Stimulated activated CD4-positive, alpha-beta T cell treated with anti-CD3 and anti-CD28 coated beads, TNF-alpha, amount 100 ng/mL, for 48 hours (primary cell): ENCODE data around the gene GLB1L3.
"Not testable (repeated sequence)": the region's sequence is repeated elsewhere in the genome, so short reads cannot be mapped to it uniquely, and the experiment has no call there.

ENCODE experiments used
- DNase-seq, 3 donors: peaks; one replicate each; pipeline ENCODE4 v3.0.0-alpha.2; 2020; ENCODE audit warnings: low read depth in 3 of 3

GLB1L3 gene

DNA sequence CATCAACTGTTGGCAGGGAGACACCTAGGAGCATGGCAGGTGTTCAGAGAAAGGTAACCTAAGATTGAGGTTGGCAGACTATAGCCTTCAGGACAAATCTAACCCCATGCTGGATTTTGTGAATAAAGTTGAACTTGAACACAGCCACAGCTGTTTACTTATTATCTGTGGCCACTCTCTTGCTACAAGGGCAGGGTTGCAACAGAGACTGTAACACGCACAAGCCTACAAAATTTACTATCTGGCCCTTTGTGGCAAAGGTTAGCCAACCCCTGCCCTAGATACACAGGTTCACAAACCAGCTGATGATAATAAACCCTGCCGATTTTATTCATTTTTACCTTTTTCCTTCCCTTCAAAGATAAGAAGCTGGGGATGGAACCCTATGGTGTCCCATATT lies 25.5 kb upstream of the GLB1L3 start:
- DNase-seq = no peak

DNA sequence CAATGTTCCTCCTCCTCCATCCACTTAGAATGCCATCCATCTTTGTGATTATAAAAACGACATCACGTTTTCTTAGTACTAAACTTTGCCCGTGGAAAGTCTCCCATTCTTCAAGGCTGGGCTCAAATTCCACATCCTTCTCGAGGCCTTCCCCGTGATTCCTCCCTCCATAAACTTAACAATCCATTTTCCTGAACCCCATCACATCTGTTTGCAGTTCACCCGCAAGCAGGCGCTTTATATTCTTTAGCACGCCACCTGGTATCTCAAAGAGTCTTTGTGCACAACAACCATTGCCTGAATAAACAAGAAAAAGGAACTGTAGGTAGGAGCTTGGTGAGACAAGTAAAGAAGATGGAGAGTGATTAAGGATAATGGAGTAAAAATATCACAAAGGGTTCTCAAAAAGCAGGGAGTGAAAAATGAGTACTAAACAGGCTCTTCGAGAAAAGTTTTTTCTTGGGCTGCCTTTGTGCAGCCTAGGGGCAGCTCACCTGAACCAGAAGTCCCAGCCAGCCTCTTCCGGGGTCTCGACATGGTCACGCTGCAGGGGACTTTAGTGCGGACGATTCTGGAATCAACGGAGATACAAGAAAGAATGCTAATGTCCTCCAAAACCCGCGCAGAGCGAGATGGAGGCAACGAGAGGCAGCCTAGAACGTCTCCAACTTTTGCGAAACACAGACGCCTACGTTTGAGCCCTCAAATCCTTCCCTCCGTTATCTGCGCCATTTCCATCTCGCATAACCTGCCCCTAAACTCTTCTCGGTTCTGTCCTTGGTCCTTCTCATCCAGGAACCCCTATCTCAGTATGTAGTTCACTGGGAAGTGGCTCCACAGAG lies 23.6 kb upstream of the GLB1L3 start:
- no peak for DNase-seq

DNA sequence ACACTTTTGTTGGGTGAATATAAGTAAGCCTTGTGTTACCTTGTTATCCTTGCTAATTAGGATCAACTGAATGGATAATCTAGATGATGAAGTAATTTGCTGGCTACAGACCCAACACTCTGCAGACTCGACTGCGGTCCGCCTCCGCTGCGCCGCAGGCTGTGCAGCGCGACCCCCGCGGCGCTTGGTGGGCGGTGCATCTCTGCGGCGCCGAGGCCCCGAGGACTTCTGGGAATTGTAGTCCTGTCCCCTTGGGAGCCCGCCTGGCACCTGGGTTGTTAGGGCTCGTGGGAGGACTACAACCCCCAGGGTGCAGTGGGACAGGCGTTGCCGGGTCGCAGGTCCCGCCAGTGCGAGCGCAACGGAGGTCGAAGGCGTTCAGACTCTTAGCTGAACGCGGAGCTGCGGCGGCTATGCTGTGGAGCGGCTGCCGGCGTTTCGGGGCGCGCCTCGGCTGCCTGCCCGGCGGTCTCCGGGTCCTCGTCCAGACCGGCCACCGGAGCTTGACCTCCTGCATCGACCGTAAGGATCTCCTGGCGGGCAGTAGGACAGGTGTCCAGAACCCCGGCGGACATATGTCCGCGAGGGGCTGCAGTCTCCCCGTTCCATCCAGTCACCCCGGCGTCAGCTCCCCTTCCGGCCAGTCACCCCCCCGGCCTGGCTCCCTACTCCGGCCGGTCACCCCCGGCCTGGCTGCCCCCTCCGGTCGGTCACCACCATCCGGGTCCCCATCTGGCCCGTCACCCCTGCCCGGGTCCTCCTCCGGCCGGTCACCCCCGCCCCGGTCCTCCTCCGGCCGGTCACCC lies 22.8 kb upstream of the GLB1L3 start, which contains the start of the genes ACAD8 and THYN1:
ACAD8 (plus strand) TSS at position 381 of the 806 bp plus-strand sequence; CDS start at position 414, 33 bp downstream.
THYN1 (minus strand) TSS at position 165 of the 806 bp plus-strand sequence. CDS start 470 bp downstream, outside the sequence.
- DNase-seq = peak; percentile 88 to 94 (median 94)

DNA sequence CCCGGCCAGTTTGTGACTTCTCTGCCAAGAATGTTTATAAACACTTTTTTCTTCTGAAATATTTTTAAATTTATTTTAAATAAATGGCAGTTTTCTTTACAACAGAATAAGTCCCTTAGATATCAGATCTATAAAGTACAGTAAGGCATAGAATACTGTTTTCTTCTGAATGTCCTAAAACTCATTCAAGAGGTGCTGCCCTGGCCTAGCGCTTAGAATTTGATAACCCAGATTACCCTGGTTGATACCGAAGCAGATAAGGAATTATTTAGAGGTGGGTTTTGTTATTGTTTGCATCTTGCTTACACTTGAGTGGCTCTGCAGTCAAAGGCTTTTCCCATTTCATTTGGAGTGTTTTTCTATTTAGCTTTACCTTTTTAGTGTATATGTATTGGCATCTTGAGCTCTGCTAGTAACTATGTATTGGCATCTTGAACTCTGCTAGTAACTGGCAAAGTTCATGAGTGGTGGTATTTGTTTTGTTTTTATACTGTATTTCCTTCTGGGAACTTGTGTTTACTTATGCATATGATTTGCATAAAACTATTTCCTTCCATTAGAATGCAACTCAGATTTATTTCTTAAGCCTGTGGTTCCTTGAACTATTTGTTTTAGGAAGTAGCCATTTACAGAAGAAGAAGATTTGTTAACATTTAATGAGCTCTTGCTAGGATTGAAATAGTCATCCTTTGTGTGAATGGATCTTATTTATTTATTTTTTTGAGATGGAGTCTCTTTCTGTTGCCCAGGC lies 21.6 kb upstream of the GLB1L3 start:
- DNase-seq = no peak

DNA sequence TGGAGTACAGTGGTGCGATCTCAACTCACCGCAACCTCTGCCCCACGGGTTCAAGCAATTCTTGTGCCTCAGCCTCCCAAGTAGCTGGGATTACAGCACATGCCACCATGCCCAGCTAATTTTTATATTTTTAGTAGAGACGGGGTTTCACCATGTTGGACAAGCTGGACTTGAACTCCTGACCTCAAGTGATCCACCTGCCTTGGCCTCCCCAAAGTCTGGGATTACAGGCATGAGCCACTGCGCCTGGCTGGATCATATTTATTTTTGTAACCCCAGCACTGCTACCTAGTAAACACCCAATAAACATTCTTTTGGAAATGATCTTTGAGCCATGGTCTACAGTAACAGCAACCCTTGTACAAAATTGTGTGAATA lies 21.0 kb upstream of the GLB1L3 start:
- not testable (repeated sequence) for DNase-seq

DNA sequence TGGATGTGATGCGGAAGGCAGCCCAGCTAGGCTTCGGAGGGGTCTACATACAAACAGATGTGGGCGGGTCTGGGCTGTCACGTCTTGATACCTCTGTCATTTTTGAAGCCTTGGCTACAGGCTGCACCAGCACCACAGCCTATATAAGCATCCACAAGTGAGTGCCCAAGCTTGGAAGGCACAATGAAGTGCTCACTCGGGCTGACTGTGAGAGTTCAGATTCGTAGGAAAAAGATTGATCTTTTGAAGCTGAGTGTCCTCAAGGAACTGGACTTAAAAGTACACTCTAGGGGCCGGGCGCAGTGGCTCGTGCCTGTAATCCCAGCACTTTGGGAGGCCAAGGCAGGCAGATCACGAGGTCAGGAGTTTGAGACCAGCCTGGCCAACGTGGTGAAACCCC lies 19.1 kb upstream of the GLB1L3 start:
- DNase-seq = no peak

DNA sequence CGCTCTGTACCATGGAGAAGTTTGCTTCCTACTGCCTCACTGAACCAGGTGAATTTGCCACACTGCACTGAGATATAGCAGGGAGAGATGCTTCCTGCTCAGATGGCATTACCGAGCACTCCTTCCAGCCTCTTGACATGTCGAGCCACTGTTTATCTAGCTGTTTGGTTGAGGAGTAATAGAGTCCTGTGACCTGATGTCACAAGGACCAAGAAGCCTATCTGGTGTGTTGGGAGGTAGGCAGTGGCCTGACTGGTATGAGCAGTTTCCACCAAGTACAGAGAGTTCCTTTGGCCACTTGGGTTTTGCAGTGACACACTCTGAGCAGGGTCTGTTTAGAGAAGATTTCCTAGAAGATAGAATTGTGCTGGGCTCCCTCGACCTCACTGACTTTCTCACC lies 17.6 kb upstream of the GLB1L3 start:
- DNase-seq = no peak

DNA sequence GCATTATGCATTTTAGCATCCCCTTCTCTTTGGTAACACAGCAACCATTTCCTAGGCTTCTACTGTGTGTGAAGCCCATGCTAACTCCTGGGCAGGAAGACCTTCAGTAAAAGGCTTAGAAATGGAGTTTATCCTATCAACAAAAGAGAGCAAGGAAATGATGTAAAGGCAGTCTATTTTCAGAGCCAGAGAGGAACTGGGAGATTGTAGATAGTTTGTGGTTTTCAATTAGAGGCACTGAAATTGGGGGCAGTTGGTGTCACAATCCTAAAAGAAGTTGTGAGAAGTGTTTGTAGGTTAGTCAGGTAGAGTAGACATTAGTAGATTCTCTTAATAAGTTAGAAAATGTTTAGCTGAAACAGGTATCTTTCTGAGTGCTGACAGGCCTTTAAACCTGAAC lies 15.7 kb upstream of the GLB1L3 start:
- DNase-seq = no peak

DNA sequence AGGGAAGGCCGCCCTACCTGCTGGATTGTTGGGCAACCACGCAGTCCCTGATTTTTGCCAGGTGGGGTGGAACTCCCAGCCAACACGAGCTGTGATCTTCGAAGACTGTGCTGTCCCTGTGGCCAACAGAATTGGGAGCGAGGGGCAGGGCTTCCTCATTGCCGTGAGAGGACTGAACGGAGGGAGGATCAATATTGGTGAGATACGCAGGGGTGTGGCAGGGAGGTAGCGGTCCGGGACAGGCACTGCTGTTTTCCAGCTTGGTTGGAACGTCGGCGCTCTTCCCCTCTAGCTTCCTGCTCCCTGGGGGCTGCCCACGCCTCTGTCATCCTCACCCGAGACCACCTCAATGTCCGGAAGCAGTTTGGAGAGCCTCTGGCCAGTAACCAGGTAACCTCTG lies 15.2 kb upstream of the GLB1L3 start:
- no peak for DNase-seq

DNA sequence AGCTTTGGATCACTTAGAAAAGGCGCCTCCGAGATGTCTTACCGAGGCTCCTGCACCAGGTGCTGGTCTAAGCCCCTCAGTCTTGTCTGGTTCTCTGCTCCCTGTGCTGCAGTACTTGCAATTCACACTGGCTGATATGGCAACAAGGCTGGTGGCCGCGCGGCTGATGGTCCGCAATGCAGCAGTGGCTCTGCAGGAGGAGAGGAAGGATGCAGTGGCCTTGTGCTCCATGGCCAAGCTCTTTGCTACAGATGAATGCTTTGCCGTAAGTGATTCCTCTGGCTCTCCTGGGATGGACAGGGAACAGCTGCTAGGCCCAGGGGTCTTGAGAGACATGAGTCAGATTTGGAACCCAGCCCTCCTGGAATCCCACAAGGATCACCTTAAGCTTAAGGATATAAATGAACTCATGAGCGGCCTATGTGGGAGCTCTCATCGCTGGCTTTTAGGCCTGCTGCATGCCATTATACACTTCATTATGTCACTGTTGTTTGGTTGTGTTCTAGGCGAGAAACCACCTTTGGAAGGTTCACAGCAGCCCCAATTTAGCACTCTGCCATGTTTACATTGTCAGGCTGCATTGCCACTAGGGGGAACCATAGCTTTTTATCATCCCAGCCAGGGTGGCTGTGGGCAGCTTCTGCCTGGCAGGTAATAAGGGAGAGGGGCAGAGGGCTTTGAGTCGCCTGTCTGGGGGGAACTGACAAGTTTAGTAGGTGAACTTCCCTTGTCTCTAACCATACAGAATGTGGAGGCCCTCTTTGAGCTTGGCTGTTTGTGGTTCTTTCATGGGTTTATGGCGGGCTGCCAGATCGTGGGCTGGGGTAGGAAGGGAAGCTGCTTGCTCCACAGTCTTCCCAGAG lies 14.3 kb upstream of the GLB1L3 start:
- no peak for DNase-seq

DNA sequence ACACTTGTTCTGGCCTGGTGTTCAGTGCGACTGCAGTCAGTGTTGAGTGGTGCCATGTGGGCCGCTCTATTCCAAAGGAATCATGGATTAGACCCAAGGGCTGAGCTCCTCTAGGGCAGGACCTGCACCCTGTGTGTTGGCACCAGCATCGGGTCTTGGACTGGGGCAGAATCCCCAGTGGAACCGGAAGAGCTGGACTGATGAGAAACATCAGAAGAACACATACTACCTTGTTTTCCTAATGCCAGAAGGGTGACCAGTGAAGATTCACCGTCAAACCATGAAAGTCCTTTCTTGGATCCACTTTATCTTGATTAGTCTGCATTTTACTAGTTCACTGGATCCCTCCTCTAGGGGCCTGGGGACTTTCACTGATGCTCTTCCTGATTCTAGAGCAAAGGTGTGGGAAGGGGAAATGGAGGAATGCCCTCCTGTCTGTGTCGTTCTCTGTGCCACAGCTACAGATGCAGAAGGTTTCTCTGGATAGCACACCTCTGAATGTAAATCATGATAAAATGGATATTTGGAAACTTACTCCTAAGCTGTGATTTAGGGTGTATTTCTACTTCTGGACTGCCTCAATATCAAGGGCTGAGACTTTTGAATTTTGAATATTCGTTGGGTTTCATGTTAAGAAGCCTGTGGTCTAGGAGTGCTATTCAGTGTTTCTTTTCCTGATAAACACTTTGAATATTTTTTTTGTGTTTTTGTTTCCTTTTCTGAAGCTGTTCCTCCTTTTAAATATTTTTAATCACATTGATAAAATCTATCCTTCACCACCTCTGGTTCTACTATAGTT lies 11.0 kb upstream of the GLB1L3 start:
- no peak for DNase-seq

DNA sequence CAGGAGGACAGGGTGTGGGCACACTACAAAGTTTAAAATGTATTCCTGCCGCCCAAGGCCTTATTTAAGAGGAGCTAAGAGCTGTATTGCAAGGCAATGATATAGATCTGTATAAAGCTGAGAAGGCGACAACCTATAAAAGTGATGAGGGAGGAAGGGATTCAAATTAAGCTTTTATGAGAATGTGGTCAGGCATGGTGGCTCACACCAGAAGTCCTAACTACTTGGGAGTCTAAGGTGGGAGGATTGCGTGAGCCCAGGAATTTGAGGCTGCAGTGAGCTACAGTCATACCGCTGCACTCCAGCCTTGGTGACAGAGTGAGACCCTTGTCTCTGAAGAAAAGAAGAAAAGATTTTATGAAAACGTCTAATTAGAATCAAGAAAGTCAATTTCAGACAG lies 9.7 kb upstream of the GLB1L3 start:
- no peak for DNase-seq

DNA sequence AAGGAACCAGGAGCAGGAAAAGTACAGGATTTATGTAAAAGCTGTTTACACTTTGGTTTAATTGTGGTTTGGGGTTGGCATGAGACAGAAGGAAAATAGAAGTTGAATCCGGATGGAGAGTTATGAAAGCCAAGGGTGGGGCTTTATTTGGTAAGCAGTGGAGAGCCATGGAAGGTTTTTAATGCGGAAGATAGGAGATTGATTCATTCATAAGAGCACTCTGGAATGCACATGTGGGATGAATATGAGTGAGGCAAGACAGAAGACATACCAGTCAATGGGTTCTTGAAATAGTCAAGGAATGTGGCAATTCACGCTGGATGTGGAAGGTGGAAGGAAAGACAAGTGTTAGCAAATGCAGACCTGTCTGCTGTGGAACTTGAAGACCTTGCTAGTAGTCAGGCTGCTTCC lies 9.3 kb upstream of the GLB1L3 start:
- DNase-seq = no peak

DNA sequence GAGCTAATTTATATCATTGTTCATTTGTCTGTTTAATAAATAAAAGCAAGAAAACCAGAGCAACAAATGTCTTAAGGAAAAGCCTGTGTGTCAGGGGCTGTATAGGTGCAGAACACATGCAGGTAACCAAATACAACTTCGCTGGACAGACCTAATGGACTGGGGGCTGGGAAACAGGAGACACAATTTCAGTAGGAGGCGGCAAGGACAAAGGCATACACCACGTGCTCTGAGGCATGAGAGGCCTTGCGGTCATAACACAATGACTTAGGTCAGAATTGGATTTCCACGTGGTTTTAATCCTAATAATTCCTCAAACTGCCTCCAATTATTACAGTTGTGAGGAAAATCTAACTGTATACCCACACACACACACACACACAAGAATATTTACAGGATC lies 8.7 kb upstream of the GLB1L3 start:
- no peak for DNase-seq

DNA sequence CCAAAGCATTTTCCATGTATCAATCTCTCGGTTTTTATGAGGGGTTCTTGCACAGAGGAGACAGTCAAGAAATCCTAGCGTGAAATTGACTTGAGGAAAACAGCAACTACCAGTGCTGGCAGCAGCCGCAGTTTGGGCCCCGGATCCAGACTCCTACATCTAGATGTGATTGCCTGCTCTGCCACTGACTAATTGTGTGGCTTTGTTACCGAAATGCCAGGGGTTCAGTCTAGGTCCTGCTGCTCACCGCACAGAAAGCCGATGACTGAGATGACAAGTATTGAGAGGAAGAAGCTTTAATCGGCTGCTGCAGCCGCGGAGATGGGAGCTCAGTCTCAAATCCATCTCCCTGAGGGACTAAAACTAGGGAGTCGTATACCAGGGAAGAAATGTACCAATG lies 8.2 kb upstream of the GLB1L3 start:
- no peak for DNase-seq

DNA sequence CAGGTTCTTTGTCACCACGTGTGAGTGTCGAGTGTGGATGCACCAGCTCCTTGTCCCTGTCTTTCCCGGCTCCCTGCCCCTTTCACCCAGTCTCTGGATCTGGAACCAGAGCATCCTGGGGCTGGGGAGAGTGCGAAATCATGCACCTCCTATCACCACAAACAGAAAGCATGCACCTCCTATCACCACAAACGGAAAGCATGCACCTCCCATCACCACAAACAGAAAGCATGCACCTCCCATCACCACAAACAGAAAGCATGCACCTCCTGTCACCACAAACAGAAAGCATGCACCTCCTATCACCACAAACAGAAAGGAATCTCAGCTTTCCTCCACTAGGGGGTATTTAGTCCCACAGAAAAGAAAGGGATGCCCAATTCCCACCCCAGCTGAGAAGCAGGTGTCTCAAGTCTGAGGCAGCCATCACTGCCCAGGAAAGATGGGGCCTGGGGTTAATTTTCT lies 5.9 kb upstream of the GLB1L3 start:
- DNase-seq = no peak

DNA sequence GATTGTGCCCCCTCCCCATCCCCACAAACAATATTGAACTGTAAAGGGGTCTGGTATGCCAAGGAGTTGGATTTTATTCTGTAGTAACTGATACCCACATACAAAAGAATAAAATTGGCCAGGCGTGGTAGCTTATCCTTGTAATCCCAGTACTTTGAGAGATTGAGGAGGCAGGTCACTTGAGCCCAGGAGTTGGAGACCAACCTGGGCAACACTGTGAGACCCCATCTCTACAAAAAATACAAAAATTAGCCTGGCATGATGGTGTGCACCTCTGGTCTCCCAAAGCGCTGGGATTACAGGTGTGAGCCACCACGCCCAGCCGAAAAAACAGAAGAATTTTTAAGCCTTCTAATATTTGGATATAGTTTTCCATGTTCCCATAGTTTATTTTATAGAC lies 4.2 kb upstream of the GLB1L3 start:
- no peak for DNase-seq

DNA sequence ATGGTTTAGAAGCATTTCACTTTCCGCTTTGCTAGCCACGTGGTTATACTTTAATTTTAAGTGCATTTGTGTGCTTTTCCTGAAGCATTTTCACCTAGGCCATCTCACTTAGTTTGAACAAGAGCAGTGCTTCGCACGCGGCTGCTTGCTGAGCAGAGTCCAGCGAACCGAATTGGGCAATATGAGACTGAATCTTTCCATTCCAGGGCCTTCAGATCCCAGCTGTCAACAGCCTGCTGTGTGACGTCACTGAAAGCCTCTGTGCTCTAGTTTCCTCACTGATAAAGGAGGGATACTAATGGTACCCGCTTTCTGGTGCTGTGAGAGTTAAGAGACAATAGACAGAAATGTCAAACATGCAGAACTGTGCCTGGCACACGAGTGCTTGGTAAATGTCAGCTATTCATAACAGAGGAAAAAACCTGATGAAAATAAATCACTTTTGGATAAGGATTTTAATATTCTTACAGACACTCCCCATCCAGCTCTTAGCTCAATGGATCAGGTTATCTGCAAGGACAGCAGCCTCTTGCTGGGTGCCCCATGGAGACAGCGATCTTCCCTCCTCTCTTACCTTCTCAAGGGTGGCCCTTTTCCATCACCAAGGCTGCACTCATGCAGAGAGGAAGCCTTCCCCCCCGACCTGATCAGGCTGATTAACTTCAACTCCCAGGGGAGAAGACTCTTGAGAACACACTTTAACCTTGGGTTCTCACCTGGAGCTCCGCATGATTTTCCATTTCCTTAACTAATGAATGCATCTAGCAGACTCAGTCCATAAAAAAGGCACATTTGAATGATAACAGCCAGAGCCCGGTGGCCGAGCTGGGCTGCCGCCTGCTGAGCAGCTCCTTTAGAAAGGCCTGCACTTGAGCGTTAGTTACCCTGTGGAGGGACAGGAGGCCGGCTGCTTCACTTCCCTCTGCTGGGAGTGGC lies 3.5 kb upstream of the GLB1L3 start:
- DNase-seq = no peak

DNA sequence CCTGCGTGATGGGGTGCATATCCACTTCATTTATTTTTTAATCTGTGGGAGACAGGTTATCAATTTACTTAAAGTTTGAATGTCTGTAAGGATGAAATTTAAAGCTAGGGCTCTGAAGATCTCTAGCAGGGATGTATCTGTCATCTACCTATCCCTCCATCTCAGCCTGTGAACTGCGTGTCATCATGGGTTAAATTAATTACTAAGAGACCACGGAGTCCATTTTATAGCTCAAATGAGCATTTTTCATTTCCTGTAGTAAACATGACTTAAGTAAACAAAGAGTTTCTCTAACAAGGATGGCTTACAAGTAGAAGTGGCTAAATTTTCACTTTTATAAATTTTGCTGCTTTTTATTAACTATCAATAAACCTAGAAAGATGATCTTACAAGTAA lies 2.9 kb upstream of the GLB1L3 start:
- DNase-seq = no peak
